Ectodermal cell (in vitro differentiated cells): ENCODE measurements around the gene PXDN.
"Not testable (repeated sequence)": the region's sequence is repeated elsewhere in the genome, so short reads cannot be mapped to it uniquely, and the experiment has no call there.

Experiments
- H3K27ac ChIP-seq: 2 replicates; pipeline ENCODE4 v1.7.0; 2013; ENCODE audit warnings: mild to moderate bottlenecking, low read depth, low read length; ENCODE audit not compliant: insufficient read depth, poor library complexity, severe bottlenecking
- H3K27me3 ChIP-seq: 2 replicates; pipeline ENCODE4 v1.7.0; 2013; ENCODE audit warnings: mild to moderate bottlenecking, low read length; ENCODE audit not compliant: insufficient read depth, control insufficient read depth, poor library complexity, severe bottlenecking
- H3K36me3 ChIP-seq: one replicate; pipeline ENCODE4 v1.7.0; 2013; ENCODE audit warnings: low read length; ENCODE audit not compliant: control insufficient read depth, insufficient read depth
- H3K4me1 ChIP-seq: one replicate; pipeline ENCODE4 v1.7.0; 2013; ENCODE audit warnings: low read length; ENCODE audit not compliant: control insufficient read depth, insufficient read depth
- H3K4me3 ChIP-seq: 2 replicates; pipeline ENCODE4 v1.7.0; 2013; ENCODE audit warnings: low read depth, low read length, control low read depth; ENCODE audit not compliant: insufficient read depth
- H3K9me3 ChIP-seq: 2 replicates; pipeline ENCODE4 v1.7.0; 2013; ENCODE audit warnings: mild to moderate bottlenecking, low read length, moderate library complexity; ENCODE audit not compliant: control insufficient read depth
- WGBS, 2 experiments: methylation state at CpG; one replicate each; pipeline ENCODE4 v1.1.7; 2013; ENCODE audit warnings: missing lambda C conversion rate in 2 of 2; 5-methylcytosine and 5-hydroxymethylcytosine counted together

PXDN gene

DNA sequence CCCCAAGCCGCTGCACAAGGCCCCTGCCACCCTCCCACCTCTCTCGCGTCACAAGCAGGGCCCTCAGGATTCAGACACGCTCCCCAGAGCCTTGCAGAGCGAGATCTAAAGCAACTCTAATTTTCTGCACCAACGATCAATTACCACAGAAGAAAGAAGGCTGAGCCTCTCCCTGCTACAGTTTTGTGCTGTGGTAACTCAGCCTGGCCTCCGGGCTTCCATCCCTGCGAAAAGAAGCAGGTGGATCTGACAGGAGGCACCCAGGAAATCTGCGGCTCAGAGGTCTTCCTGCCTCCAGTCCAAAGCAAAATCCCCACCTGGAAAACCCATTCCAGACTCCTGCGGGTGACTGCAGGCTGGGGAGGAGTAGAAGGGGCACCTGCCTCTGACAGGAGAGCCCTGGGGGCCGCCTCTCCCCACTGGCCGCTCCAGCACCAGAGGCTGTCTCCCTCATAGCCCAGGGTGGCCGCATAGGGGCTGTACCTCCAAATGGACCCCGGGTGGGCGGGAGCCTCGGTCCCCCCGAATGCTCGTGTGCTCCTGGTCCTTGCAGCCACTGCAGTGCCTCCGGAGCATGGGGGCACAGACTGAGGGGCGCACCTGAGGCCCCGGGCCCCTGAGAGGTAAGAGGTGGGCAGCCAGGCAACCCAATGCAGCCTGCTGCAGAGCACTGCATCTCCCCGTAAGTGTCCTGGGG is 31.0 kb downstream of the PXDN start:
- peaks cover 46% of the 10 kb centered on the region for H3K27me3 ChIP-seq
- H3K36me3 ChIP-seq: no peaks in the 10 kb centered on the region
- no peak overlapping the region for H3K4me3 ChIP-seq
- peaks cover 13% of the 10 kb centered on the region for H3K4me1 ChIP-seq
- no peaks in the 10 kb centered on the region for H3K9me3 ChIP-seq
- peak overlapping the region; percentile 44 for H3K27ac ChIP-seq
- 77 to 85% methylated on average over 22 of the region's 22 CpGs for WGBS, 2 experiments

DNA sequence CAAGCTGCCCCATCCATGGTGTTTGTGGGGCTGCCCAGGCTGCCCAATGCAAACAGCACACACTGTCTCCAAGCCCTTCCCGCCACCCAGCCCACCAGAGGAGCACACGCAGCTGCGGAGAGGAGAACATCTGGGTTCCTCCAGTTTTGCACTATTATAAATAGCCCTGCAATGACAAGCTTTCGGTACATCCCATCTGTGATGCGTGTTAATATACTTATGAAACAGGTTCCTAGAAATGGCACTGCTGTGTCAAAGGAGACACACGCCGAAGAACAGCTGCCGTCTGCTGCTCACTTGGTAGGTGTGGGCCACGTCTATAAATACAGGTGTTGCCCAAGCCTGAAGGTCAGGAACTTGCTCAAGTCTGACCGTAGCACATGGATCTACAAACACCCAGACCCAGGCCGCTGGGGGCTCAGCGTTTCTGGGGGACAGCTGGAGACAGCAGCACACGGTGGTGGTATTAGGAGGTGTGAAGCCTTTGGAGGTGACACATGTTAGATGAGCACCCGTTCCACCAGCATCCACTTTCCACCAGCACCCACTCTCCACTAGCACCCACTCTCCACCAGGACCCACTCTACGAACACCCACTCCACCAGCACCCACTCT is 34.3 kb downstream of the PXDN start:
- H3K9me3 ChIP-seq: no peaks in the 10 kb centered on the region
- H3K27me3 ChIP-seq: peaks cover 72% of the 10 kb centered on the region
- H3K4me3 ChIP-seq: no peak overlapping the region
- peaks cover 23% of the 10 kb centered on the region for H3K4me1 ChIP-seq
- no peaks in the 10 kb centered on the region for H3K36me3 ChIP-seq
- 95% methylated on average over 15 of the region's 15 CpGs for WGBS, 2 experiments
- no peak overlapping the region for H3K27ac ChIP-seq

DNA sequence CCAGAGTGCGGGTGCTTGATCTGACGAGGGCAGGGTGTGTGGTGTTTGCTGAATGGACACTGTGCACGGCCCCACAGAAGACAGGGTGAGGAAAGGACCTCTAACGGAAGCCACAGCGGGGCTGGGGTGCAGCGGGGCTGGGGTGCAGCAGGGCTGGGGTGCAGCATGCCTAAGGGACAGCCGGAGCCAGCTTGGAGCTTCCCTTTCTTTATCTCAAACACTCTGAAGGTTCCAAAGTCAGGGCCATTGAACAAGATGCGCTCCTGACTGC is 35.0 kb downstream of the PXDN start:
- WGBS, 2 experiments: 82 to 85% methylated on average over 8 of the region's 8 CpGs
- H3K27ac ChIP-seq: no peak overlapping the region
- no peak overlapping the region for H3K4me3 ChIP-seq
- H3K27me3 ChIP-seq: peaks cover 74% of the 10 kb centered on the region
- peaks cover 23% of the 10 kb centered on the region for H3K4me1 ChIP-seq
- no peaks in the 10 kb centered on the region for H3K36me3 ChIP-seq
- H3K9me3 ChIP-seq: no peaks in the 10 kb centered on the region

DNA sequence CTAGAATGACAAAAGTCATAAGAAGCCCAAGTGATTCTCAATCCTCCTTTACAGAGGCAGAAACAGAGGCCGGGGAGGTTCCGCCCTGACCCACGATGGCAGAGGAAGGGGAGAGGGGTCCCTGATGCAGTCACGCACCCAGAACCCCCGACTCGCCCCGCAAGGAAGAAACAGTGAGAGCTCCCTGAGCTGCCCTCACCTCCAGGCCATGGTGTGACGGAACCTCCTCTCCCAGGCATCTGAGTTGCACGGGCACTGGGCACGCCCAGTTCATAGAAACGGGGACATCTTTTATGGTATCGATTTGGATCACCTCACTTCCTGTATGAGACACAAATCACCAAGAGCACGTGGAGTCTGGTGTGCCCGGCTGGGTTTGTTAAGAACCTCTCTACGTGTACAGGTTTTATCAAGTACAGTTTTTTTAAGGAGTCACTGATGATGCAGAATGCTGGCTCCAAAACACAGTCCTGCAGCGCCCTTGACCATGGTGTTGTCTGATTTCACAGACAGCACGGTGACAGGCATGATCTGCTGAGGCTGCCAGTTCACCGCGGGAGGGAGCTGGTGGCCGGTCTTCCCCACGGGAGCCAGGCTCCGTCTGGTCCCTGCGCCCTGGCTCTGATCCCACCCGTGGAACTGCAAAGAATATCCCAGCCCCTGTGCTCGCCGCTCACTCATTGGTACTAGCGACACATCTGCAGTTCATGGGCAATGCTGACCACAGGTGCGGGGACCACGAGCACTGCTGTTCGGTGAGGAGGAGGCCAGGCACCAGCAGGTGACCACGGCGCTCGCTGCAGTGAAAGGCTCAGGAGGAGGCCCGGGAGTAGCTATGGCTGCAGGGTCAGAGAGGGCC is 35.6 kb downstream of the PXDN start:
- WGBS, 2 experiments: 71 to 74% methylated on average over 34 of the region's 34 CpGs
- no peaks in the 10 kb centered on the region for H3K9me3 ChIP-seq
- peaks cover 23% of the 10 kb centered on the region for H3K4me1 ChIP-seq
- H3K36me3 ChIP-seq: no peaks in the 10 kb centered on the region
- no peak overlapping the region for H3K4me3 ChIP-seq
- H3K27me3 ChIP-seq: peaks cover 69% of the 10 kb centered on the region
- H3K27ac ChIP-seq: peak overlapping the region; percentile 30

DNA sequence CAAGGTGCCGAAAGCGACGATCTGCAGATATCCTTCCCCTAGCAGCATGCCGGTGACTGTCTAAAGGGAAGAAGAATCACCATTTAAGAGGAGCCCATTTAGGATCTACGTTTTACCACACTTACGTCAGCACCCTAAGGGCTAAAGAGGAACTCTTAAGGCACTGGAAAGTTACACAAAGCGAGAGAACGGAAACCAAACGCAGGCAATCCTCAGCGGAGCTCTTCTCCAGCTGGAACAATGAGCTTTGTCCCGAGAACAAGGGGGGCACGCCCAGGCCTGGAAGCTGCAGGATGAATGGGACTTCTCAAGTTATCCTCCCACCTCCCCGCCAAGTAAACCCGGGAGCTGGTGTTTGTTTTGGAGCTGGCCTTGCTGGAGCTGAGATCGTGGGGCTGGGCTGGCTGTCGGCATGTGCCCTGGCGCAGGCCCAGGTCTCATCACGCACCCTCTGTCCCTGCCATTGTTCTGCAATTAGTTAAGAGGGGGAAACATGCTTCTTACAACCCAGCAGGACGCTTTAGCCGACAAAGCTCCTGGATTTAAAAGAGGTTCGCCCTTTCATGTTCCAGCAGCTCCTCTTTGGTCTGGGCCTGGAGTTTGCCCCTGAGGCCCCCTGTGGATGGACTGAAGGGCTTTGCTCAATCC is 36.4 kb downstream of the PXDN start:
- Histone ChIP-seq H3K9me3 (no peaks in the 10 kb centered on the region), H3K4me1 (peaks cover 16% of the 10 kb centered on the region), H3K27ac (peak overlapping the region; percentile 30), H3K27me3 (peaks cover 69% of the 10 kb centered on the region), H3K36me3 (no peaks in the 10 kb centered on the region), H3K4me3 (no peak overlapping the region)
- 5 to 6% methylated on average over 21 of the region's 21 CpGs for WGBS, 2 experiments

DNA sequence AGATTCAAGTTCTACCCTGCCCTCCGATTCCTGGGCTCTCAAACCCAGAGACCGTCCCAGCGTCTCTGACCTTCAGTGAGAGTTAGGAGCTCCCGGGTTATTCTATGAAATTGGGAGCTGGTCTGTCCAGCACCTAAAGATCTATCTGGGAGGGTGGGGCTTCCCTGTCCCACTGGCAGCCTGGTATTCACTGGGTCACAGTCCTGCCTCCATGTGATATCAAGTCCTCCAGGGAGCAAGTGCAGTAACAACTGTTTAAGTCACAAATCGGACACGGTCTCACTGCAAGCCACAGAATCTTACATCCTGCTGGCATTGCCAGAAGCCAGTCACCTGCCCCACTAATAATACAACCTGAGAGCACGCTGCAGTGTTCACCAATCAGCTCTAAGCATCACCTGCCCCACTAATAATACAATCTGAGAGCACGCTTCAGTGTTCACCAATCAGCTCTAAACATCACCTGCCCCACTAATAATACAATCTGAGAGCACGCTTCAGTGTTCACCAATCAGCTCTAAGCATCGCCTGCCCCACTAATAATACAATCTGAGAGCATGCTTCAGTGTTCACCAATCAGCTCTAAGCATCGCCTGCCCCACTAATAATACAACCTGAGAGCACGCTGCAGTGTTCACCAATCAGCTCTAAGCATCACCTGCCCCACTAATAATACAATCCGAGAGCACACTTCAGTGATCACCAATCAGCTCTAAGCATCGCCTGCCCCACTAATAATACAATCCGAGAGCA is 38.0 kb downstream of the PXDN start:
- not testable (repeated sequence) for H3K9me3 ChIP-seq, H3K4me3 ChIP-seq, H3K27ac ChIP-seq, H3K36me3 ChIP-seq
- 85 to 88% methylated on average over 14 of the region's 15 CpGs for WGBS, 2 experiments
- Histone ChIP-seq H3K27me3 (peaks cover 63% of the 10 kb centered on the region), H3K4me1 (peaks cover 13% of the 10 kb centered on the region)

DNA sequence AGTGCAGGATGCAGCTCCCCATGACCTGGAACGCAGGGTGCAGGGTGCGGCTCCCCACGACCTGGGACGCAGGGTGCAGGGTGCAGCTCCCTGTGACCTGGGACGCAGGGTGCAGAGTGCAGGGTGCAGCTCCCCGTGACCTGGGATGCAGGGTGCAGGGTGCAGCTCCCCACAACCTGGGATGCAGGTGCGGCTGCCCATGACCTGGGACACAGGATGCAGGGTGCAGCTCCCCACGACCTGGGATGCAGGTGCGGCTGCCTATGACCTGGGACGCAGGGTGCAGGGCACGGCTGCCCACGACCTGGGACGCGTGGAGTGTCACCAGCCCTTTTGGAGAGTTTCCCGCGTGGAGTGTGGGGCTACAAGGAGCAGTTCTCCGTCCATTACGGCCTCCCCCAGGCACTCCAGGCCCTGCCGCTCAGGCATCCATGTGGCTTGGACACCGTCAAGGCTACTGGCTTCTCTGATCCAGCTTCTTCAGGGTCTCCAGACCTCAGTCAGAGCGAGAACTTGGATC is 38.7 kb downstream of the PXDN start:
- no peak overlapping the region for H3K4me3 ChIP-seq
- H3K9me3 ChIP-seq: no peaks in the 10 kb centered on the region
- peaks cover 64% of the 10 kb centered on the region for H3K27me3 ChIP-seq
- peaks cover 13% of the 10 kb centered on the region for H3K4me1 ChIP-seq
- H3K27ac ChIP-seq: no peak overlapping the region
- 92 to 94% methylated on average over 21 of the region's 21 CpGs for WGBS, 2 experiments
- no peaks in the 10 kb centered on the region for H3K36me3 ChIP-seq

DNA sequence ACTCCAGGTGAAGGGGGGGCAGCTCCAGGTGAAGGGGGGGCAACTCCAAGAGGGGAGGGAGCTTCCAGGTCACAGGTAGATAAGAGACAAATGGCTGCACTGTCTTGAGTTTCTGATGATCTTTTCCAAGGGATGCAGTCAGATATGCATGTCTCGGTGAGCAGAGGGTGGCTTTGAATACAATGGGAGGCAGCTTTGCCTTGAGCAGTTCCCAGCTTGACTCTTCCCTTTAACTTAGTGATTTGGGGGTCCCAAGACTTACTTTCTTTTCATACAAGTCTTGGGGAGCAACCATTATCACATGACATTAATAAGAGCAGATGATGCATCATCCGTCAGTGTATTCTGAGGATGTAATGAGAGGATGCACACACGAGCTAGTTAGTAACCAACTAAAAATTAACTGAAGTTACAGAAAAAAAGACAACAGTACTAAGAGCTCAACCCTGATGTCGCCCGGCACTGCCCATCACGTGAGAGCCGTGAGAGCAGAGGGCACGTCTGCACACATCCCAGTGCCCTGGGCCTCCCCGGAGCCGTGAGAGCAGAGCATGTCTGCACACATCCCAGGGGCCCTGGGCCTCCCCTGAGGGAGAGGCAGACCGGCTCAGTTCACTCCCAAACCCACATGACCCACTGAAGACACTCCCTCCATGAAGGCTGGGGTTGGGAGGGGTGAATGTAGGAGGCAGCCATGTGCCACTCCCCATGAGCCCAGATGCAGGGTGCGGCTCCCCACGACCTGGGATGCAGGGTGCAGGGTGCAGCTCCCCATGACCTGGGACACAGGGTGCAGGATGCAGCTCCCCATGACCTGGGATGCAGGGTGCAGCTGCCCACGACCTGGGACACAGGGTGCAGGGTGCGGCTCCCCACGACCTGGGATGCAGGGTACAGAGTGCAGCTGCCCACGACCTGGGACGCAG is 39.4 kb downstream of the PXDN start:
- H3K36me3 ChIP-seq: no peaks in the 10 kb centered on the region
- no peak overlapping the region for H3K27ac ChIP-seq
- peaks cover 57% of the 10 kb centered on the region for H3K27me3 ChIP-seq
- 89 to 90% methylated on average over 17 to 18 of the region's 18 CpGs for WGBS, 2 experiments
- H3K4me1 ChIP-seq: peaks cover 13% of the 10 kb centered on the region
- H3K9me3 ChIP-seq: no peaks in the 10 kb centered on the region
- H3K4me3 ChIP-seq: no peak overlapping the region

DNA sequence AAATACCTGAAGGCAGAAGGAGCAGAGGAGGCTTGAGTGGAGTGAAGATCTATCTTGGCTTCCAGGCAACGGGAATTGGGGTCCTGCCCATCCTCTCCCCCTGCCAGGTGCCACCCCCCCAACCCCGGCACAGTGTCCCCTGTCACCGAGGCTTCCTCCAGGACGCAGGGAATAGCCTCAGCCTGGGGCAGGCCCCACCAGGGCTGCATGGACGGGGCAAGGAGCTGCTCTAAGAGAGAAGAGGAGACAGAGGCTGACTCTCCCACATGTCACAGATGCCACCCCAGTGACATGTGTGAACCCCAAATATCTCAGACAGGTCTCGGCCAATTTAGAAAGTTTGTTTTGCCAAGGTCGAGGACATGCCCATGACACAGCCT is 42.1 kb downstream of the PXDN start:
- peaks cover 30% of the 10 kb centered on the region for H3K27me3 ChIP-seq
- H3K36me3 ChIP-seq: no peaks in the 10 kb centered on the region
- H3K4me3 ChIP-seq: no peak overlapping the region
- no peaks in the 10 kb centered on the region for H3K4me1 ChIP-seq
- WGBS, 2 experiments: 80 to 83% methylated on average over 7 of the region's 7 CpGs
- no peak overlapping the region for H3K27ac ChIP-seq
- no peaks in the 10 kb centered on the region for H3K9me3 ChIP-seq
